H1 (cell line): ENCODE data around the gene CHD2. TPM values are rescaled to one million over a fixed set of nuclear protein-coding genes. Genes with fewer than 3 reads are reported as not detected.

Experiments used
- ATF2 ChIP-seq: IDR thresholded peaks from 2 replicates; pipeline ENCODE4 v1.6.1; 2012; ENCODE audit warnings: low read length, inconsistent platforms
- ATF3 ChIP-seq: IDR thresholded peaks from 2 replicates; pipeline ENCODE4 v1.6.1; 2011; ENCODE audit warnings: low read depth, mild to moderate bottlenecking, low read length; ENCODE audit not compliant: insufficient read depth
- CBX8 ChIP-seq: fragments of 300-800, 300-1000 bp; sonication (generic); IDR thresholded peaks from 2 replicates; pipeline ENCODE4 v1.7.1; 2016; ENCODE audit warnings: low read depth, low read length, borderline replicate concordance
- GABPA ChIP-seq: IDR thresholded peaks from 2 replicates; pipeline ENCODE4 v1.6.1; 2011; ENCODE audit warnings: mild to moderate bottlenecking, low read length, moderate library complexity, borderline replicate concordance; ENCODE audit not compliant: insufficient read depth
- MAX ChIP-seq: IDR thresholded peaks from 2 replicates; pipeline ENCODE4 v1.6.1; 2012; ENCODE audit warnings: inconsistent platforms
- RNF2 ChIP-seq: fragments of 200-900, 300-1000 bp; sonication (generic); IDR thresholded peaks from 2 replicates; pipeline ENCODE4 v1.7.1; 2016; ENCODE audit warnings: borderline replicate concordance, low read depth, mild to moderate bottlenecking, antibody characterized with exemption, low read length; ENCODE audit not compliant: poor library complexity, severe bottlenecking; ENCODE audit errors: missing control alignments
- USF2 ChIP-seq: IDR thresholded peaks from 2 replicates; pipeline ENCODE4 v1.6.1; 2011; ENCODE audit warnings: low read length, improper control_type of control experiment
- polyA plus RNA-seq, 7 experiments: library from polyadenylated mRNA; depleted of rRNA in 3 of 7; stranded (reverse) in 5 of 7; unstranded in 2 of 7; fragments of >200 nt in 5 of 7; fragments of 200-250 nt in 2 of 7; gene quantifications; 1 replicate in 5 of 7; 2 replicates in 1 of 7; 4 replicates in 1 of 7; pipeline versions ENCODE4 v1.2.1 to v1.2.3, GENCODE V29; 2011 to 2013; ENCODE audit warnings: missing spikeins in 2 of 7, mixed read lengths in 2 of 7
- total RNA-seq: library from RNA; stranded (reverse); fragmentation: NEBNext Ultra II Directional; extraction: Animal tissue kit (Norgen Biotek cat#: 25700); gene quantifications from 2 replicates; pipeline ENCODE4 v1.2.1, GENCODE V29; 2021

Gene CHD2
- total and polyA plus RNA-seq, 2 of the 8 experiments (the other 6 are each of a cell fraction or from before 2014, with no cell fraction given), result 28.8 to 70.0 TPM

GRCh38 chr15:93051236-93052089 lies 151.3 kb downstream of the CHD2 start (continued):
- no peak for TF ChIP-seq MAX
- TF ChIP-seq ATF3, result no peak
- TF ChIP-seq USF2, result no peak
- TF ChIP-seq ATF2, result no peak
- TF ChIP-seq RNF2, result no peak
- no peak for TF ChIP-seq GABPA
- TF ChIP-seq CBX8, result no peak
